Caco-2 (cell line): ENCODE results near the gene TMEM50B. TPM values are rescaled to one million over a fixed set of nuclear protein-coding genes. Genes with fewer than 3 reads are reported as not detected.
"Not testable (repeated sequence)": the region's sequence is repeated elsewhere in the genome, so short reads cannot be mapped to it uniquely, and the experiment has no call there.

Experiments
- BruUV-seq: library from RNA; stranded (reverse); fragments of 400-500 nt; replicated peaks from 2 replicates; lab custom pipeline; 2021; lab: Mats Ljungman, UMichigan
- CTCF ChIA-PET: fragments of 300-600 bp; sonication (Branson Sonifier 250); formaldehyde crosslinking; loops from one replicate; lab custom pipeline; 2022; ENCODE audit warnings: antibody characterized with exemption; lab: Charles Lee
- POLR2A ChIA-PET: fragments of 300-600 bp; sonication (Branson Sonifier 250); formaldehyde crosslinking; loops from one replicate; lab custom pipeline; 2022; ENCODE audit warnings: antibody characterized with exemption; lab: Charles Lee
- DNase-seq, 2 experiments: peaks; one replicate each; pipeline versions ENCODE4 v3.0.0 to v3.0.0-alpha.2; 2020 to 2022
- H3K27me3 ChIP-seq: replicated peaks from 2 replicates; pipeline ENCODE4 v1.6.0; 2011; ENCODE audit warnings: low read length; ENCODE audit not compliant: control insufficient read depth, insufficient read depth
- H3K36me3 ChIP-seq: 2 replicates; pipeline ENCODE4 v1.5.1; 2011; ENCODE audit warnings: low read length; ENCODE audit not compliant: control insufficient read depth, insufficient read depth
- H3K4me1 ChIP-seq: fragments of 250-450 bp; sonication (Bioruptor Pico); 2 replicates; pipeline ENCODE4 v1.5.1; 2020; ENCODE audit warnings: mild to moderate bottlenecking
- H3K4me3 ChIP-seq: 2 replicates; pipeline ENCODE4 v1.5.1; 2011; ENCODE audit warnings: low read depth, mild to moderate bottlenecking, control low read depth, low read length
- H3K9me3 ChIP-seq: fragments of 250-450 bp; sonication (Bioruptor Pico); 2 replicates; pipeline ENCODE4 v1.5.1; 2020; ENCODE audit warnings: mild to moderate bottlenecking, moderate library complexity
- H3K27ac Mint-ChIP-seq: one replicate; pipeline ENCODE4 v1.8.0; 2022; ENCODE audit warnings: mixed read lengths; ENCODE audit not compliant: unreplicated experiment
- H3K27me3 Mint-ChIP-seq: one replicate; pipeline ENCODE4 v1.8.0; 2022; ENCODE audit warnings: mixed read lengths; ENCODE audit not compliant: insufficient read depth, unreplicated experiment
- H3K36me3 Mint-ChIP-seq: one replicate; pipeline ENCODE4 v1.8.0; 2022; ENCODE audit warnings: mild to moderate bottlenecking, mixed read lengths; ENCODE audit not compliant: insufficient read depth, unreplicated experiment
- H3K4me1 Mint-ChIP-seq: one replicate; pipeline ENCODE4 v1.8.0; 2022; ENCODE audit warnings: low read depth, mixed read lengths; ENCODE audit not compliant: unreplicated experiment
- H3K4me3 Mint-ChIP-seq: one replicate; pipeline ENCODE4 v1.8.0; 2022; ENCODE audit warnings: mild to moderate bottlenecking, moderate library complexity, mixed read lengths; ENCODE audit not compliant: unreplicated experiment
- H3K9me3 Mint-ChIP-seq: one replicate; pipeline ENCODE4 v1.8.0; 2022; ENCODE audit warnings: mixed read lengths; ENCODE audit not compliant: unreplicated experiment
- intact Hi-C: fragments of 100-400 bp; cut with micrococcal nuclease; formaldehyde crosslinking; loops from one replicate; pipeline ENCODE4 v1.10.0; 2022; ENCODE audit not compliant: unreplicated experiment
- total RNA-seq: library from RNA; stranded (reverse); gene quantifications from 2 replicates; pipeline ENCODE4 v1.2.3, GENCODE V29; 2022
- TF ChIP-seq, protein P1 (sequence below), 2 experiments: fragments of 200-600 bp in 1 of 2; IDR thresholded peaks; 1 replicate in 1 of 2; 2 replicates in 1 of 2; pipeline versions ENCODE4 v1.5.1 to v1.8.0; 2011 to 2022; ENCODE audit warnings: antibody characterized with exemption in 1 of 2, control low read depth in 1 of 2, inconsistent platforms in 1 of 2, low read depth in 1 of 2, low read length in 1 of 2, mild to moderate bottlenecking in 1 of 2, moderate library complexity in 1 of 2; ENCODE audit not compliant: insufficient read depth in 1 of 2, severe bottlenecking in 1 of 2, unreplicated experiment in 1 of 2

TMEM50B gene
- total RNA-seq, 1 experiment from 2014 or later = 25.9 TPM

DNA sequence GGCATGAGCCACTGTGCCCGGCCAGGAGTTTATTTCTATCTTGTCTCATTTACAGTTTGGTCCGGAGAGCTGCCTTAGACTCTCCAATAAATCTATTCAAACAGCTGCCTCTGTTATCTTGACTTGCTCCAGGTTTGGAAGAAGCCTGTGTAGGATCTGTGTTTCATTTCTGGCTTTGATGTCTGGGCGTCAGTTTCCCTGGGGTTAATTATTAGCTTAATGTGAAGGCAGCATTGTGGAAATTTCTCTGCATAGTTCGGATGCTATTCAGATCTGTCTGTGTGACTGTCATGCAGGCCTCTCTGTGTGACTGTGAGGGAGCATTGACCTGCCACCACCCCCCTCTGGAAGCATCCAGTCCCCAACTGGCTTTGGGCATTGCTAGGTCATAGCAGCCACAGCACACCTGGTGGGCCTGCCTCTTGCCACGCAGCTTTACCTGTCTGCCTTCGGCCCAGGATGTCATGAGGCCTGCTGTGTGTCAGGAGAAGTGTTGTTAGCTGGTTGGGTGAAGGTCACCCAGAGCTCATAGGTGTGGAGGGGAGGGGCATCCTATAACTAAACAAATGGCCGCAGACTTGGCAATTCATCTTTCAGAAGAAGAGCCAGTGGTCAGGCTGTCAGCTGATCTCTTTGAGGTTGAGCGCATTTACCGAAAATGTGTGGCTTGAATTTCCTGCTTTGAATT lies 66.8 kb downstream of the TMEM50B start:
- peak overlapping the region; percentile 64 for H3K4me3 Mint-ChIP-seq
- peaks cover 71% of the 10 kb centered on the region for H3K36me3 Mint-ChIP-seq

DNA sequence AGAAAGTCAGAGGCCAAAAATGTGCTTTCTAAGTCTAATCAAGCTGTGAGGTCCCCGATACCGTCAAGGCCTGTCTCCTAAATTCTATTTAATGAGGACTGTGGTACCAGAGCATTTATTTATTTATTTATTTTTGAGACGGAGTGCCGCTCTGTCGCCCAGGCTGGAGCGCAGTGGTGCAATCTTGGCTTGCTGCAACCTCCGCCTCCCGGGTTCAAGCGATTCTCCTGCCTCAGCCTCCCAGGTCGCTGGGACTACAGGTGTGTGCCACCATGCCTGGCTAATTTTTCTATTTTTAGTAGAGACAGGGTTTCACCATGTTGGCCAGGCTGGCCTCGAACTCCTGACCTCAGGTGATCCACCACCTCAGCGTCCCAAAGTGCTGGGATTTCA lies 67.3 kb downstream of the TMEM50B start:
- H3K4me3 ChIP-seq, BruUV-seq, H3K9me3 Mint-ChIP-seq, H3K36me3 ChIP-seq, DNase-seq, H3K9me3 ChIP-seq, intact Hi-C loops, H3K27me3 Mint-ChIP-seq, H3K27me3 ChIP-seq: not testable (repeated sequence)
- Mint-ChIP-seq H3K4me3 (peak overlapping the region; percentile 64), H3K36me3 (peaks cover 66% of the 10 kb centered on the region), H3K4me1 (peaks cover 38% of the 10 kb centered on the region), H3K27ac (peak overlapping the region; percentile 93)
- POLR2A ChIA-PET = interaction anchor here (0.7 to 2.1 kb wide), 4 partner anchors 9 to 192 kb away, joined by 3 to 20 read pairs (median 6); partner anchors contain the start of genes IFNGR2 and TMEM50B
- peaks cover 52% of the 10 kb centered on the region for H3K4me1 ChIP-seq
- CTCF ChIA-PET = interaction anchor here (0.6 to 3.1 kb wide), 8 partner anchors 18 to 216 kb away, joined by 3 to 32 read pairs (median 6); partner anchors contain the start of gene TMEM50B

More for the DNA sequence above, 66.8 kb downstream of the TMEM50B start:
- no peak overlapping the region for H3K4me3 ChIP-seq
- peaks cover 52% of the 10 kb centered on the region for H3K4me1 ChIP-seq
- ChIA-PET CTCF (interaction anchor here (1.0 to 3.1 kb wide), 7 partner anchors 18 to 216 kb away, joined by 4 to 32 read pairs (median 7); partner anchors contain the start of gene TMEM50B), POLR2A (interaction anchor here (0.5 to 2.1 kb wide), 8 partner anchors 9 to 193 kb away, joined by 3 to 20 read pairs (median 3); partner anchors contain the start of genes DNAJC28, IFNAR1, IFNGR2 and IL10RB)
- TF ChIP-seq, protein P1, sequence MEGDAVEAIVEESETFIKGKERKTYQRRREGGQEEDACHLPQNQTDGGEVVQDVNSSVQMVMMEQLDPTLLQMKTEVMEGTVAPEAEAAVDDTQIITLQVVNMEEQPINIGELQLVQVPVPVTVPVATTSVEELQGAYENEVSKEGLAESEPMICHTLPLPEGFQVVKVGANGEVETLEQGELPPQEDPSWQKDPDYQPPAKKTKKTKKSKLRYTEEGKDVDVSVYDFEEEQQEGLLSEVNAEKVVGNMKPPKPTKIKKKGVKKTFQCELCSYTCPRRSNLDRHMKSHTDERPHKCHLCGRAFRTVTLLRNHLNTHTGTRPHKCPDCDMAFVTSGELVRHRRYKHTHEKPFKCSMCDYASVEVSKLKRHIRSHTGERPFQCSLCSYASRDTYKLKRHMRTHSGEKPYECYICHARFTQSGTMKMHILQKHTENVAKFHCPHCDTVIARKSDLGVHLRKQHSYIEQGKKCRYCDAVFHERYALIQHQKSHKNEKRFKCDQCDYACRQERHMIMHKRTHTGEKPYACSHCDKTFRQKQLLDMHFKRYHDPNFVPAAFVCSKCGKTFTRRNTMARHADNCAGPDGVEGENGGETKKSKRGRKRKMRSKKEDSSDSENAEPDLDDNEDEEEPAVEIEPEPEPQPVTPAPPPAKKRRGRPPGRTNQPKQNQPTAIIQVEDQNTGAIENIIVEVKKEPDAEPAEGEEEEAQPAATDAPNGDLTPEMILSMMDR (IDR thresholded peaks at IDR 0.05; ENCODE audit: insufficient read depth in 1 of 2, low read depth in 1 of 2, low read length in 1 of 2, severe bottlenecking in 1 of 2, unreplicated experiment in 1 of 2) = no peak
- no TSS peak for BruUV-seq
- Mint-ChIP-seq H3K4me1 (peaks cover 38% of the 10 kb centered on the region), H3K27me3 (no peaks in the 10 kb centered on the region), H3K9me3 (no peaks in the 10 kb centered on the region), H3K27ac (peak overlapping the region; percentile 93)
- peaks cover 2% of the 10 kb centered on the region; the same call in 1 of the 2 replicates for H3K36me3 ChIP-seq
- peak; percentile 88 to 93 for DNase-seq
- no peaks in the 10 kb centered on the region for H3K9me3 ChIP-seq
- intact Hi-C loops = loop anchor here (1.0 kb wide), 2 partner anchors 8 to 21 kb away; no protein-coding TSS in a partner anchor
- H3K27me3 ChIP-seq = no peaks in the 10 kb centered on the region

DNA sequence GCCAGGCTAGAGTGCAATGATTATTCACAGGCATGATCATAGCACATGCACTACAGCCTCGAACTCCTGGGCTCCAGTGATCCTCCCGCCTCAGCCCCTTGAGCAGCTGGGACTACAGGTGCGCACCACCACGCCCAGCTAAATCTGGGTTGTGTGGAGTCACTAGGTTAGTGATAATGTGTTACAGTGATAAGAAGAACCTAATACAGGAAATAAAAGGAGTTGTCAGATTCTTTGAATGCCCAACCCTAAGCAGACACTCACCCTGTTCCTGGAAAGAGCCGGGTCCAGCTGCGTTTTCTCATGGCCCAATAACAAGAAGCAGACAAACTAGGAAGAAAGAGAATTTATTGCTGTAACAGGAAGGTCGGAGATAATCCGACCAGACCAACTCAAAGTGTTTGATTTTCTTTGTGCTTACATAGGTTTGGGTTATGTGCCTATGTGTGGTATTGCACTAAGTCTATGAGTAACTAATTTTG lies 67.8 kb downstream of the TMEM50B start:
- Histone ChIP-seq H3K4me1 (peaks cover 52% of the 10 kb centered on the region), H3K9me3 (no peaks in the 10 kb centered on the region), H3K27me3 (no peaks in the 10 kb centered on the region), H3K36me3 (peaks cover 2% of the 10 kb centered on the region; the same call in 1 of the 2 replicates), H3K4me3 (no peak overlapping the region)
- H3K4me3 Mint-ChIP-seq = peak overlapping the region; percentile 51
- POLR2A ChIA-PET = interaction anchor here (2.1 kb wide), 1 partner anchor 68 kb away, joined by 20 read pairs; the partner anchor contains the start of gene TMEM50B
- peaks cover 61% of the 10 kb centered on the region for H3K36me3 Mint-ChIP-seq
- H3K27me3 Mint-ChIP-seq = no peaks in the 10 kb centered on the region
- TF ChIP-seq, protein P1 (IDR thresholded peaks at IDR 0.05; ENCODE audit: insufficient read depth in 1 of 2, low read depth in 1 of 2, low read length in 1 of 2, severe bottlenecking in 1 of 2, unreplicated experiment in 1 of 2) = no peak
- peaks cover 38% of the 10 kb centered on the region for H3K4me1 Mint-ChIP-seq
- CTCF ChIA-PET = interaction anchor here (0.6 to 3.1 kb wide), 5 partner anchors 33 to 216 kb away, joined by 3 to 32 read pairs (median 8); partner anchors contain the start of gene TMEM50B
- peak overlapping the region; percentile 93 for H3K27ac Mint-ChIP-seq
- BruUV-seq = no TSS peak
- intact Hi-C loops = no loop called here
- peak; percentile 47 to 66 for DNase-seq
- H3K9me3 Mint-ChIP-seq = no peaks in the 10 kb centered on the region
